Trophoblast cell (in vitro differentiated cells and primary cell): ENCODE measurements around the gene SF3A1.

Experiments used
- DNase-seq, 2 donors: peaks; one replicate each; pipeline ENCODE4 v3.0.0-alpha.2; 2016
- H2AFZ ChIP-seq: 2 replicates; pipeline ENCODE4 v1.6.1; 2013; ENCODE audit warnings: low read length, moderate library complexity, mild to moderate bottlenecking; ENCODE audit not compliant: insufficient read depth, poor library complexity
- H2AK5ac ChIP-seq: 2 replicates; pipeline ENCODE4 v1.6.1; 2013; ENCODE audit warnings: mild to moderate bottlenecking, low read length
- H2BK120ac ChIP-seq: 2 replicates; pipeline ENCODE4 v1.6.1; 2013; ENCODE audit warnings: low read length, mild to moderate bottlenecking, moderate library complexity; ENCODE audit not compliant: insufficient read depth, poor library complexity
- H2BK12ac ChIP-seq: 2 replicates; pipeline ENCODE4 v1.6.1; 2013; ENCODE audit warnings: mild to moderate bottlenecking, low read length, moderate library complexity
- H2BK5ac ChIP-seq: 2 replicates; pipeline ENCODE4 v1.6.1; 2013; ENCODE audit warnings: low read length, low read depth, moderate library complexity, mild to moderate bottlenecking; ENCODE audit not compliant: poor library complexity
- H3K14ac ChIP-seq: 2 replicates; pipeline ENCODE4 v1.6.1; 2013; ENCODE audit warnings: mild to moderate bottlenecking, low read length
- H3K18ac ChIP-seq: 2 replicates; pipeline ENCODE4 v1.6.1; 2013; ENCODE audit warnings: mild to moderate bottlenecking, low read length
- H3K23ac ChIP-seq: 2 replicates; pipeline ENCODE4 v1.6.1; 2013; ENCODE audit warnings: low read length
- H3K27ac ChIP-seq: 2 replicates; pipeline ENCODE4 v1.5.1; 2013; ENCODE audit warnings: low read depth, mild to moderate bottlenecking, inconsistent platforms, low read length, moderate library complexity
- H3K27me3 ChIP-seq: 2 replicates; pipeline ENCODE4 v1.6.1; 2013; ENCODE audit warnings: inconsistent platforms, mild to moderate bottlenecking, low read length, moderate library complexity; ENCODE audit not compliant: insufficient read depth
- H3K36me3 ChIP-seq, 2 experiments: 1 replicate in 1 of 2; 2 replicates in 1 of 2; pipeline ENCODE4 v1.6.1; 2013; ENCODE audit warnings: low read length in 2 of 2, mild to moderate bottlenecking in 2 of 2, moderate library complexity in 1 of 2; ENCODE audit not compliant: insufficient read depth in 2 of 2, control insufficient read depth in 1 of 2
- H3K4ac ChIP-seq: 2 replicates; pipeline ENCODE4 v1.6.1; 2013; ENCODE audit warnings: low read depth, mild to moderate bottlenecking, low read length, moderate library complexity
- H3K4me1 ChIP-seq, 2 experiments: 1 replicate in 1 of 2; 2 replicates in 1 of 2; pipeline ENCODE4 v1.6.1; 2013; ENCODE audit warnings: low read length in 2 of 2, mild to moderate bottlenecking in 2 of 2, moderate library complexity in 1 of 2; ENCODE audit not compliant: insufficient read depth in 2 of 2, control insufficient read depth in 1 of 2
- H3K4me2 ChIP-seq: 2 replicates; pipeline ENCODE4 v1.6.1; 2013; ENCODE audit warnings: inconsistent platforms, mild to moderate bottlenecking, low read length, moderate library complexity
- H3K4me3 ChIP-seq: 2 replicates; pipeline ENCODE4 v1.5.1; 2013; ENCODE audit warnings: mild to moderate bottlenecking, low read depth, low read length, inconsistent platforms
- H3K79me1 ChIP-seq: one replicate; pipeline ENCODE4 v1.6.1; 2013; ENCODE audit warnings: low read length
- H3K79me2 ChIP-seq: 2 replicates; pipeline ENCODE4 v1.6.1; 2013; ENCODE audit warnings: low read length, mild to moderate bottlenecking; ENCODE audit not compliant: control insufficient read depth, insufficient read depth, poor library complexity
- H3K9ac ChIP-seq: 2 replicates; pipeline ENCODE4 v1.6.1; 2013; ENCODE audit warnings: mild to moderate bottlenecking, low read length
- H3K9me3 ChIP-seq: 2 replicates; pipeline ENCODE4 v1.6.1; 2013; ENCODE audit warnings: low read depth, mild to moderate bottlenecking, control low read depth, inconsistent platforms, low read length; ENCODE audit not compliant: insufficient read depth
- H4K12ac ChIP-seq: 2 replicates; pipeline ENCODE4 v1.6.1; 2013; ENCODE audit warnings: low read depth, mild to moderate bottlenecking, low read length, moderate library complexity
- H4K8ac ChIP-seq: 2 replicates; pipeline ENCODE4 v1.6.1; 2013; ENCODE audit warnings: low read depth, mild to moderate bottlenecking, low read length, moderate library complexity
- H4K91ac ChIP-seq: one replicate; pipeline ENCODE4 v1.6.1; 2013; ENCODE audit warnings: low read depth, mild to moderate bottlenecking, low read length, moderate library complexity
- WGBS: extraction: QIAGEN DNeasy Blood & Tissue Kit; methylation state at CpG from one replicate; pipeline ENCODE4 v1.1.7; 2013; ENCODE audit warnings: missing lambda C conversion rate; ENCODE audit not compliant: insufficient read length, insufficient coverage; ENCODE audit errors: extremely low coverage; 5-methylcytosine and 5-hydroxymethylcytosine counted together

The SF3A1 gene

GRCh38 chr22:30347255-30347892, 9.3 kb downstream of the SF3A1 start:
- no peak overlapping the region for H2AFZ ChIP-seq
- no peak overlapping the region for H3K27ac ChIP-seq
- H3K9me3 ChIP-seq = no peaks in the 10 kb centered on the region
- no peak overlapping the region for H3K4me2 ChIP-seq
- H4K91ac ChIP-seq = no peak overlapping the region
- no peak overlapping the region for H2BK120ac ChIP-seq
- peaks cover 55 to 78% of the 10 kb centered on the region in 2 experiments for H3K36me3 ChIP-seq
- H3K23ac ChIP-seq = no peak overlapping the region
- H2BK5ac ChIP-seq = no peak overlapping the region
- H2AK5ac ChIP-seq = no peak overlapping the region
- H3K4ac ChIP-seq = no peak overlapping the region
- no peak overlapping the region for H4K12ac ChIP-seq
- no CpG with 5 or more reads among the region's 5 CpGs for WGBS
- H3K14ac ChIP-seq = no peak overlapping the region
- H3K18ac ChIP-seq = no peak overlapping the region
- no peak overlapping the region for H3K9ac ChIP-seq
- H3K4me1 ChIP-seq = no peaks in the 10 kb centered on the region
- H2BK12ac ChIP-seq = no peak overlapping the region
- no peaks in the 10 kb centered on the region for H3K79me1 ChIP-seq
- H3K79me2 ChIP-seq = no peaks in the 10 kb centered on the region
- DNase-seq = no peak
- H3K4me3 ChIP-seq = no peak overlapping the region
- no peak overlapping the region for H4K8ac ChIP-seq
- no peaks in the 10 kb centered on the region for H3K27me3 ChIP-seq

- Histone ChIP-seq H3K9ac (no peak overlapping the region), H4K12ac (no peak overlapping the region), H3K18ac (no peak overlapping the region), H4K8ac (no peak overlapping the region), H3K4me3 (no peak overlapping the region), H3K36me3 (peaks cover 72 to 84% of the 10 kb centered on the region in 2 experiments), H3K4me1 (no peaks in the 10 kb centered on the region), H3K4me2 (no peak overlapping the region), H2BK120ac (no peak overlapping the region), H2BK12ac (no peak overlapping the region), H3K79me2 (no peaks in the 10 kb centered on the region), H3K27me3 (no peaks in the 10 kb centered on the region), H3K23ac (no peak overlapping the region), H3K79me1 (no peaks in the 10 kb centered on the region), H2AFZ (no peak overlapping the region), H2AK5ac (no peak overlapping the region), H4K91ac (no peak overlapping the region), H2BK5ac (no peak overlapping the region), H3K4ac (no peak overlapping the region), H3K9me3 (no peaks in the 10 kb centered on the region), H3K14ac (no peak overlapping the region), H3K27ac (no peak overlapping the region)
- no peak for DNase-seq
- WGBS = no CpG with 5 or more reads among the region's 13 CpGs
Measured at GRCh38 chr22:30344447-30345200, 12.1 kb downstream of the SF3A1 start.

- H4K8ac ChIP-seq = no peak overlapping the region
- no peak for DNase-seq
- no peak overlapping the region for H3K9ac ChIP-seq
- H3K4me1 ChIP-seq = no peaks in the 10 kb centered on the region
- H3K23ac ChIP-seq = no peak overlapping the region
- H4K12ac ChIP-seq = no peak overlapping the region
- H3K27ac ChIP-seq = no peak overlapping the region
- no peak overlapping the region for H2BK120ac ChIP-seq
- H3K18ac ChIP-seq = no peak overlapping the region
- H2BK5ac ChIP-seq = no peak overlapping the region
- no peaks in the 10 kb centered on the region for H3K9me3 ChIP-seq
- H3K36me3 ChIP-seq = peaks cover 88 to 94% of the 10 kb centered on the region in 2 experiments
- no peaks in the 10 kb centered on the region for H3K79me2 ChIP-seq
- H3K14ac ChIP-seq = no peak overlapping the region
- H3K4ac ChIP-seq = no peak overlapping the region
- no peaks in the 10 kb centered on the region for H3K27me3 ChIP-seq
- H3K4me3 ChIP-seq = no peak overlapping the region
- H3K79me1 ChIP-seq = no peaks in the 10 kb centered on the region
- H2AK5ac ChIP-seq = no peak overlapping the region
- no peak overlapping the region for H3K4me2 ChIP-seq
- no peak overlapping the region for H4K91ac ChIP-seq
- H2BK12ac ChIP-seq = no peak overlapping the region
- H2AFZ ChIP-seq = no peak overlapping the region
- no CpG with 5 or more reads among the region's 16 CpGs for WGBS
Measured at GRCh38 chr22:30340911-30341685, 15.6 kb downstream of the SF3A1 start.

- no peak overlapping the region for H3K18ac ChIP-seq
- WGBS = no CpG with 5 or more reads among the region's 7 CpGs
- no peak overlapping the region for H2BK12ac ChIP-seq
- H3K27me3 ChIP-seq = no peaks in the 10 kb centered on the region
- H3K9me3 ChIP-seq = peaks cover 2% of the 10 kb centered on the region
- H3K79me1 ChIP-seq = no peaks in the 10 kb centered on the region
- no peak overlapping the region for H3K14ac ChIP-seq
- no peak overlapping the region for H2BK120ac ChIP-seq
- H3K4ac ChIP-seq = no peak overlapping the region
- H3K36me3 ChIP-seq = peaks cover 87 to 95% of the 10 kb centered on the region in 2 experiments
- H3K23ac ChIP-seq = no peak overlapping the region
- H3K9ac ChIP-seq = no peak overlapping the region
- no peak overlapping the region for H4K91ac ChIP-seq
- no peaks in the 10 kb centered on the region for H3K79me2 ChIP-seq
- peaks cover 2 to 7% of the 10 kb centered on the region in 2 experiments for H3K4me1 ChIP-seq
- H2AK5ac ChIP-seq = no peak overlapping the region
- no peak for DNase-seq
- H3K4me3 ChIP-seq = no peak overlapping the region
- H4K12ac ChIP-seq = no peak overlapping the region
- no peak overlapping the region for H3K4me2 ChIP-seq
- H4K8ac ChIP-seq = no peak overlapping the region
- no peak overlapping the region for H2BK5ac ChIP-seq
- no peak overlapping the region for H2AFZ ChIP-seq
- no peak overlapping the region for H3K27ac ChIP-seq
Measured at GRCh38 chr22:30338802-30339201, 17.9 kb downstream of the SF3A1 start.
